ENCODE data around the gene PCDHGB1.
"Not testable (repeated sequence)": the region's sequence is repeated elsewhere in the genome, so short reads cannot be mapped to it uniquely, and the experiment has no call there.

Gene PCDHGB1

DNA sequence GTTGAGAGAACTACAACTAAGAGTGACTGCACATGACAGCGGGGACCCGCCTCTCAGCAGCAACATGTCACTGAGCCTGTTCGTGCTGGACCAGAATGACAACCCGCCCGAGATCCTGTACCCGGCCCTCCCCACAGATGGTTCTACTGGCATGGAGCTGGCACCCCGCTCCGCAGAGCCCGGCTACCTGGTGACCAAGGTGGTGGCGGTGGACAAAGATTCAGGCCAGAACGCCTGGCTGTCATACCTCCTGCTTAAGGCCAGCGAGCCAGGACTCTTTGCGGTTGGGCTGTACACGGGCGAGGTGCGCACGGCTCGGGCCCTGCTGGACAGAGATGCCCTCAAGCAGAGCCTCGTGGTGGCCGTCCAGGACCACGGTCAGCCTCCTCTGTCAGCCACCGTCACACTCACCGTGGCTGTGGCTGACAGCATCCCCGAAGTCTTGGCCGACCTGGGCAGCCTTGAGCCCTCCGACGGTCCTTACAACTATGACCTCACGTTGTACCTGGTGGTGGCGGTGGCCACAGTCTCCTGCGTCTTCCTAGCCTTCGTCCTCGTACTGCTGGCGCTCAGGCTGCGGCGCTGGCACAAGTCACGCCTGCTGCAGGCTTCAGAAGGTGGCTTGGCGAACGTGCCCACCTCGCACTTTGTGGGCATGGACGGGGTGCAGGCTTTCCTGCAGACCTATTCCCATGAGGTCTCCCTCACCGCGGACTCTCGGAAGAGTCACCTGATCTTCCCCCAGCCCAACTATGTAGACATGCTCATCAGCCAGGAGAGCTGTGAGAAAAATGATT lies 34.8 kb downstream of the PCDHGB1 start:
- DNase-seq: no peak

DNA sequence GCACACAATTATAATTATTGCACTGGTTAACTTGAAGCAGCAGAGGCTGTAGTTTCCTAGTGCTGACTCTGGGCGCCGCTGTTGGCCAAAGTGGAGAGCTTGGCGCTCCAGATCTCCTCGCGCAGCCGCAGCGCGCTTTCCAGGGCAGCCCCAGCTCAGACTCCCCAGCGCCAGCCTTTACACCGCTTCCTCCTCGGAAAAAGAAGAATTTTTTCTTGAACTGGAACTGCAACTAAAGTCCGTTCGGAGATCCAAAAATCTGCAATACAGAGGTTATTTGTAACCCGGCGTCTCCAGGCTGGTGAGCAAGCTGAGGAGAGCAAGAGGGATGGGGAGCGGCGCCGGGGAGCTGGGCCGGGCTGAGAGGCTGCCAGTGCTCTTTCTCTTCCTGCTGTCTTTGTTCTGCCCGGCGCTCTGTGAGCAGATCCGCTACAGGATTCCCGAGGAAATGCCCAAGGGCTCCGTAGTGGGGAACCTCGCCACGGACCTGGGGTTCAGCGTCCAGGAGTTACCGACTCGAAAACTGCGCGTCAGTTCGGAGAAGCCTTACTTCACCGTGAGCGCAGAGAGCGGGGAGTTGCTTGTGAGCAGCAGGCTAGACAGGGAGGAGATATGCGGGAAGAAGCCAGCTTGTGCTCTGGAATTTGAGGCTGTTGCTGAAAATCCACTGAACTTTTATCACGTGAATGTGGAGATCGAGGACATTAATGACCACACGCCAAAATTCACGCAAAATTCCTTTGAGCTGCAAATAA lies 37.8 kb downstream of the PCDHGB1 start, which contains the start of gene PCDHGB4:
Gene PCDHGB4, plus strand, starts transcription at position 142 of the 755 bp plus-strand sequence. Its CDS starts 187 bp downstream, at position 329.
- not testable (repeated sequence) for DNase-seq

DNA sequence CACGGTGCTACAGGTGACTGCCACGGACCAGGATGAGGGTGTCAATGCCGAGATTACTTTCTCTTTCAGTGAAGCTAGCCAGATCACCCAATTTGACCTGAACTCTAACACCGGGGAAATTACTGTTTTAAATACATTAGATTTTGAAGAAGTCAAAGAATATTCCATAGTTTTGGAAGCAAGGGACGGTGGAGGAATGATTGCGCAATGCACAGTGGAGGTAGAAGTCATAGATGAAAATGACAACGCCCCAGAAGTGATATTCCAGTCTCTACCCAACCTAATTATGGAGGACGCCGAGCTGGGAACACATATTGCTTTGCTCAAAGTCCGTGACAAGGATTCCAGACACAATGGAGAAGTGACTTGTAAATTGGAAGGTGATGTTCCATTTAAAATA lies 38.8 kb downstream of the PCDHGB1 start:
- DNase-seq: no peak

DNA sequence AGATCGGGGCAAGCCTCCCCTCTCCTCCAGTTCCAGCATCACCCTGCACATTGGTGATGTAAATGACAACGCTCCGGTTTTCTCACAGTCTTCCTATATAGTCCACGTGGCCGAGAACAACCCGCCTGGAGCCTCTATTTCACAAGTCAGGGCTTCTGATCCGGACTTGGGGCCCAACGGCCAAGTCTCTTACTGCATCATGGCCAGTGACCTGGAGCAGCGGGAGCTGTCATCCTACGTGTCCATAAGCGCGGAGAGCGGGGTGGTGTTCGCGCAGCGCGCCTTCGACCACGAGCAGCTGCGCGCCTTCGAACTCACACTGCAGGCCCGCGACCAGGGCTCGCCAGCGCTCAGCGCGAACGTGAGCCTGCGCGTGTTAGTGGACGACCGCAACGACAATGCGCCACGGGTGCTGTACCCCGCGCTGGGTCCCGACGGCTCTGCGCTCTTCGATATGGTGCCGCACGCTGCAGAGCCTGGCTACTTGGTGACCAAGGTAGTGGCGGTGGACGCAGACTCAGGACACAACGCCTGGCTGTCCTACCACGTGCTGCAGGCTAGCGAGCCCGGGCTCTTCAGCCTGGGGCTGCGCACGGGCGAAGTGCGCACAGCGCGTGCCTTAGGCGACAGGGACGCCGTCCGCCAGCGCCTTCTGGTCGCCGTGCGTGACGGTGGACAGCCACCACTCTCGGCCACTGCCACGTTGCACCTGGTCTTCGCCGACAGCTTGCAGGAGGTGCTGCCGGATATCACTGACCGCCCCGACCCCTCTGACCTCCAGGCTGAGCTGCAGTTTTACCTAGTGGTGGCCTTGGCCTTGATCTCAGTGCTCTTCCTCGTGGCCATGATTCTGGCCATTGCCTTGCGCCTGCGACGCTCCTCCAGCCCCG lies 39.5 kb downstream of the PCDHGB1 start:
- DNase-seq: no peak

DNA sequence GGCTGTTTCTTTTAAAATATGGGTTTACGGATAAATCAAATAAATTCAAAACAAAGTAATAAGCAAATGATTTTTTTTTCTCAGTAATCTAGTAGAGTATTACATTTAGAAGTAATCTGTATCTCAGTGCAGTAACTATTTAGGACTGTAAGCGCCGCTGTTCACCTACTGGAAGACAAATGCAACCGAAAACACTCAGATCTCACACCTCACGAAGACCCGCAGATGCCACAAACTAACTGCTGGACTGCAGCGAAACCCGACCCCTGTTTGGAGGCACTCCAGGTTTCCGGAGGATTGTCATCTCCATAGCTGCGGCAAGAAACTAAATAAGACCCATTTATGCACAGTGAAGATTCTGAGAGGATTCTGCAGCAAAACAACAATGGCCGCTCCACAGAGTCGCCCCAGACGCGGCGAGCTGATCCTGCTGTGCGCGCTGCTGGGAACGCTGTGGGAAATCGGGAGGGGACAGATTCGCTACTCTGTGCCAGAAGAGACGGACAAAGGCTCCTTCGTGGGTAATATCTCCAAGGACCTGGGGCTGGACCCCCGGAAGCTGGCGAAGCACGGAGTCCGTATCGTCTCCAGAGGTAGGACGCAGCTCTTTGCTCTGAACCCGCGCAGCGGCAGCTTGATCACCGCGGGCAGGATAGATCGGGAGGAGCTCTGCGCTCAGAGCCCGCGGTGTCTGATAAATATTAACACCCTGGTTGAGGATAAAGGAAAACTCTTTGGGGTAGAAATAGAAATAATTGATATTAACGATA lies 42.7 kb downstream of the PCDHGB1 start, which contains the start of gene PCDHGA8:
Gene PCDHGA8, plus strand, starts transcription at position 205 of the 770 bp plus-strand sequence. Its CDS starts 181 bp downstream, at position 386.
- no peak for DNase-seq

DNA sequence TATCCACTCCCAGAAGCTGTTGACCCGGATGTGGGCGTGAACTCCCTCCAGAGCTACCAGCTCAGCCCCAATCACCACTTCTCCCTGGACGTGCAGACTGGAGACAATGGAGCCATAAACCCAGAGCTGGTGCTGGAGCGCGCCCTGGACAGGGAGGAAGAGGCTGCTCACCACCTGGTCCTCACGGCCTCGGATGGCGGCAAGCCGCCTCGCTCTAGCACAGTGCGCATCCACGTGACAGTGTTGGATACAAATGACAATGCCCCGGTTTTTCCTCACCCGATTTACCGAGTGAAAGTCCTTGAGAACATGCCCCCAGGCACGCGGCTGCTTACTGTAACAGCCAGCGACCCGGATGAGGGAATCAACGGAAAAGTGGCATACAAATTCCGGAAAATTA lies 43.4 kb downstream of the PCDHGB1 start:
- no peak for DNase-seq

DNA sequence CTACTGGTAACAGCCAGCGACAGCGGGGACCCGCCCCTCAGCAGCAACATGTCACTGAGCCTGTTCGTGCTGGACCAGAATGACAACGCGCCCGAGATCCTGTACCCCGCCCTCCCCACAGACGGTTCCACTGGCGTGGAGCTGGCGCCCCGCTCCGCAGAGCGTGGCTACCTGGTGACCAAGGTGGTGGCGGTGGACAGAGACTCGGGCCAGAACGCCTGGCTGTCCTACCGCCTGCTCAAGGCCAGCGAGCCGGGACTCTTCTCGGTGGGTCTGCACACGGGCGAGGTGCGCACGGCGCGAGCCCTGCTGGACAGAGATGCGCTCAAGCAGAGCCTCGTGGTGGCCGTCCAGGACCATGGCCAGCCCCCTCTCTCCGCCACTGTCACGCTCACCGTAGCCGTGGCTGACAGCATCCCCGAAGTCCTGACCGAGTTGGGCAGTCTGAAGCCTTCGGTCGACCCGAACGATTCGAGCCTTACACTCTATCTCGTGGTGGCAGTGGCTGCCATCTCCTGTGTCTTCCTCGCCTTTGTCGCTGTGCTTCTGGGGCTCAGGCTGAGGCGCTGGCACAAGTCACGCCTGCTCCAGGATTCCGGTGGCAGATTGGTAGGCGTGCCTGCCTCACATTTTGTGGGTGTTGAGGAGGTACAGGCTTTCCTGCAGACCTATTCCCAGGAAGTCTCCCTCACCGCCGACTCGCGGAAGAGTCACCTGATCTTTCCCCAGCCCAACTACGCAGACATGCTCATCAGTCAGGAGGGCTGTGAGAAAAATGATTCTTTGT lies 44.7 kb downstream of the PCDHGB1 start:
- DNase-seq: not testable (repeated sequence)

DNA sequence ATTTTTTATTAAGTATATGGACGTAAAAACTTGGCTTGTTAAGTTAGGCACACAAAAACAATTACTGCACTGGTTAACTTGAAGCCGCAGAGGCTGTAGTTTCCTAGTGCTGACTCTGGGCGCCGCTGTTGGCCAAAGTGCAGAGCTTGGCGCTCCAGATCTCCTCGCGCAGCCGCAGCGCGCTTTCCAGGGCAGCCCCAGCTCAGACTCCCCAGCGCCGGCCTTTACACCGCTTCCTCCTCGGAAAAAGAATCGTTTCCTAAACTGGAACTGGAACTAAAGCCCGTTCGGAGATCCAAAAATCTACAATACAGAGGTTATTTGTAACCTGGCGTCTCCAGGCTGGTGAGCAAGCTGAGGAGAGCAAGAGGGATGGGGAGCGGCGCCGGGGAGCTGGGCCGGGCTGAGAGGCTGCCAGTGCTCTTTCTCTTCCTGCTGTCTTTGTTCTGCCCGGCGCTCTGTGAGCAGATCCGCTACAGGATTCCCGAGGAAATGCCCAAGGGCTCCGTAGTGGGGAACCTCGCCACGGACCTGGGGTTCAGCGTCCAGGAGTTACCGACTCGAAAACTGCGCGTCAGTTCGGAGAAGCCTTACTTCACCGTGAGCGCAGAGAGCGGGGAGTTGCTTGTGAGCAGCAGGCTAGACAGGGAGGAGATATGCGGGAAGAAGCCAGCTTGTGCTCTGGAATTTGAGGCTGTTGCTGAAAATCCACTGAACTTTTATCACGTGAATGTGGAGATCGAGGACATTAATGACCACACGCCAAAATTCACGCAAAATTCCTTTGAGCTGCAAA lies 48.1 kb downstream of the PCDHGB1 start, which contains the start of gene PCDHGB5:
Gene PCDHGB5, plus strand, starts transcription at position 192 of the 796 bp plus-strand sequence. Its CDS starts 181 bp downstream, at position 373.
- DNase-seq: not testable (repeated sequence)

DNA sequence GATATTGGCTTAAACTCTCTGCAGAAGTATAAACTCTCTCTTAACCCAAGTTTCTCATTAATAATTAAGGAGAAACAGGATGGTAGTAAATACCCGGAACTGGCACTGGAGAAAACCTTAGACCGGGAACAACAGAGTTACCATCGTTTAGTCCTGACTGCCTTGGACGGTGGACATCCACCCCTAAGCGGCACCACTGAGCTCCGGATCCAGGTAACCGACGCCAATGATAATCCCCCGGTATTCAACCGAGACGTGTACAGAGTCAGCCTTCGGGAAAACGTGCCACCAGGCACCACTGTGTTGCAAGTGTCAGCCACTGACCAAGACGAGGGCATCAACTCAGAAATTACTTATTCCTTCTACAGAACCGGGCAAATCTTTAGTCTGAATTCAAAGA lies 48.7 kb downstream of the PCDHGB1 start:
- DNase-seq: no peak

DNA sequence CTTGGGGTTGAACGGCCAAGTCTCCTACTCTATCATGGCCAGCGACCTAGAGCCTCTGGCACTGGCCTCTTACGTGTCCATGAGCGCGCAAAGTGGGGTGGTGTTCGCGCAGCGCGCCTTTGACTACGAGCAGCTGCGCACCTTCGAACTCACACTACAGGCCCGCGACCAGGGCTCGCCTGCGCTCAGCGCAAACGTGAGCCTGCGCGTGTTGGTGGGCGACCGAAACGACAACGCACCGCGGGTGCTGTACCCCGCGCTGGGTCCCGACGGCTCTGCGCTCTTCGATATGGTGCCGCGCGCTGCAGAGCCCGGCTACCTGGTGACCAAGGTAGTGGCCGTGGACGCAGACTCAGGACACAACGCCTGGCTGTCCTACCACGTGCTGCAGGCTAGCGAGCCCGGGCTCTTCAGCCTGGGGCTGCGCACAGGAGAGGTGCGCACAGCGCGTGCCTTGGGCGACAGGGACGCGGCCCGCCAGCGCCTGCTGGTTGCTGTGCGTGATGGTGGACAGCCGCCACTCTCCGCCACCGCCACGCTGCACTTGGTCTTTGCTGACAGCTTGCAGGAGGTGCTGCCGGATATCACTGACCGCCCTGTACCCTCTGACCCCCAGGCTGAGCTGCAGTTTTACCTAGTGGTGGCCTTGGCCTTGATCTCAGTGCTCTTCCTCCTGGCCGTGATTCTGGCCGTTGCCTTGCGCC lies 49.8 kb downstream of the PCDHGB1 start:
- DNase-seq: no peak
